H1 (cell line): ENCODE measurements around the gene IP6K1. TPM values are rescaled to one million over a fixed set of nuclear protein-coding genes. Genes with fewer than 3 reads are reported as not detected.

Source experiments
- CTCF ChIA-PET: fragments of 300-600 bp; sonication (Branson Sonifier 250); formaldehyde crosslinking; loops from one replicate; lab custom pipeline; 2021; ENCODE audit not compliant: partially characterized antibody; lab: Charles Lee
- POLR2A ChIA-PET: fragments of 300-600 bp; sonication (Branson Sonifier 250); formaldehyde crosslinking; loops from one replicate; lab custom pipeline; 2021; ENCODE audit warnings: inconsistent platforms; ENCODE audit not compliant: partially characterized antibody; lab: Charles Lee
- DNase-seq, 2 experiments: peaks; one replicate each; pipeline versions ENCODE4 v3.0.0 to v3.0.0-alpha.2; 2010 to 2022; ENCODE audit warnings: low spot score in 2 of 2, low read depth in 1 of 2, mixed read lengths in 1 of 2
- FAIRE-seq: peaks from 2 replicates; lab custom pipeline; 2011; peaks lifted over from hg19 to GRCh38; lab: Jason Lieb, UNC
- H2AFZ ChIP-seq: 2 replicates; pipeline ENCODE4 v1.8.1; 2012; ENCODE audit warnings: low read length, inconsistent platforms
- H2AK5ac ChIP-seq: 2 replicates; pipeline ENCODE4 v1.6.1; 2013; ENCODE audit warnings: low read depth, low read length
- H2BK120ac ChIP-seq: replicated peaks from 2 replicates; pipeline ENCODE3; 2013; ENCODE audit warnings: low read depth, low read length, inconsistent platforms
- H2BK12ac ChIP-seq: 2 replicates; pipeline ENCODE4 v1.6.1; 2013; ENCODE audit warnings: low read depth, low read length
- H2BK15ac ChIP-seq: 2 replicates; pipeline ENCODE4 v1.6.1; 2013; ENCODE audit warnings: low read length
- H2BK20ac ChIP-seq: 2 replicates; pipeline ENCODE4 v1.6.1; 2013; ENCODE audit warnings: low read length
- H2BK5ac ChIP-seq: 2 replicates; pipeline ENCODE4 v1.6.1; 2013; ENCODE audit warnings: low read depth, low read length
- H3K14ac ChIP-seq: 2 replicates; pipeline ENCODE4 v1.6.1; 2013; ENCODE audit warnings: inconsistent platforms; ENCODE audit not compliant: insufficient read length
- H3K18ac ChIP-seq: 2 replicates; pipeline ENCODE4 v1.6.1; 2013; ENCODE audit warnings: low read length; ENCODE audit errors: extremely low read depth
- H3K23ac ChIP-seq: 2 replicates; pipeline ENCODE4 v1.6.1; 2013; ENCODE audit warnings: inconsistent platforms; ENCODE audit not compliant: insufficient read length
- H3K23me2 ChIP-seq: 2 replicates; pipeline ENCODE4 v1.6.1; 2013; ENCODE audit warnings: low read depth, low read length
- H3K27ac ChIP-seq: 2 replicates; pipeline ENCODE4 v1.6.1; 2011; ENCODE audit warnings: low read depth, low read length, inconsistent platforms
- H3K27me3 ChIP-seq, 4 experiments: replicated peaks in 1 of 4; 1 replicate in 1 of 4; 2 replicates in 3 of 4; pipeline versions ENCODE4 v1.6.1 to v1.8.1; 2011 to 2013; ENCODE audit warnings: low read length in 3 of 4, mild to moderate bottlenecking in 3 of 4, inconsistent platforms in 2 of 4, mixed read lengths in 2 of 4, moderate library complexity in 1 of 4; ENCODE audit not compliant: control insufficient read depth in 3 of 4, insufficient read depth in 3 of 4; ENCODE audit errors: extremely low read depth in 1 of 4
- H3K36me3 ChIP-seq, 4 experiments: 2 replicates each; pipeline versions ENCODE4 v1.6.1 to v1.8.1; 2011 to 2013; ENCODE audit warnings: mild to moderate bottlenecking in 4 of 4, low read length in 3 of 4, moderate library complexity in 2 of 4, control low read depth in 1 of 4, inconsistent platforms in 1 of 4; ENCODE audit not compliant: insufficient read depth in 4 of 4, control insufficient read depth in 2 of 4
- H3K4ac ChIP-seq: replicated peaks from 2 replicates; pipeline ENCODE3; 2013; ENCODE audit warnings: low read length, low read depth, mixed read lengths, inconsistent platforms; ENCODE audit not compliant: insufficient read length
- H3K4me1 ChIP-seq, 4 experiments: replicated peaks in 1 of 4; 1 replicate in 1 of 4; 2 replicates in 3 of 4; pipeline versions ENCODE4 v1.6.1 to v1.8.1; 2011 to 2013; ENCODE audit warnings: low read length in 3 of 4, inconsistent platforms in 2 of 4, mixed read lengths in 1 of 4; ENCODE audit not compliant: insufficient read depth in 4 of 4, control insufficient read depth in 3 of 4
- H3K4me2 ChIP-seq, 2 experiments: 2 replicates each; pipeline versions ENCODE4 v1.6.1 to v1.8.1; 2011 to 2013; ENCODE audit warnings: low read depth in 2 of 2, low read length in 2 of 2, control low read depth in 1 of 2, inconsistent platforms in 1 of 2, mild to moderate bottlenecking in 1 of 2; ENCODE audit not compliant: insufficient read depth in 1 of 2
- H3K4me3 ChIP-seq, 4 experiments: fragments of 200-600, 300-600 bp in 1 of 4; sonication (generic), shearing (Covaris generic), sonication (Bioruptor Twin) in 1 of 4; 2 replicates each; pipeline versions ENCODE4 v1.5.1 to v1.8.1; 2011 to 2016; ENCODE audit warnings: low read length in 4 of 4, low read depth in 3 of 4, control low read depth in 2 of 4, inconsistent platforms in 2 of 4, mild to moderate bottlenecking in 2 of 4, mixed read lengths in 1 of 4, moderate library complexity in 1 of 4; ENCODE audit not compliant: insufficient read depth in 2 of 4; ENCODE audit errors: extremely low read depth in 1 of 4
- H3K56ac ChIP-seq: replicated peaks from 2 replicates; pipeline ENCODE3; 2013; ENCODE audit warnings: low read depth, mild to moderate bottlenecking, mixed read lengths, low read length, inconsistent platforms; ENCODE audit not compliant: insufficient read length
- H3K79me1 ChIP-seq: 2 replicates; pipeline ENCODE4 v1.6.1; 2013; ENCODE audit warnings: low read depth, low read length, control low read depth
- H3K79me2 ChIP-seq, 2 experiments: 2 replicates each; pipeline versions ENCODE4 v1.6.1 to v1.8.1; 2012 to 2013; ENCODE audit warnings: low read length in 2 of 2, mild to moderate bottlenecking in 2 of 2, inconsistent platforms in 1 of 2; ENCODE audit not compliant: insufficient read depth in 2 of 2, control insufficient read depth in 1 of 2
- H3K9ac ChIP-seq, 4 experiments: replicated peaks in 1 of 4; 1 replicate in 1 of 4; 2 replicates in 3 of 4; pipeline versions ENCODE4 v1.6.1 to v1.8.1; 2011 to 2013; ENCODE audit warnings: low read depth in 3 of 4, low read length in 3 of 4, control low read depth in 2 of 4, mild to moderate bottlenecking in 2 of 4, moderate library complexity in 2 of 4, inconsistent platforms in 1 of 4; ENCODE audit errors: extremely low read depth in 1 of 4
- H3K9me3 ChIP-seq, 2 experiments: 2 replicates each; pipeline versions ENCODE4 v1.6.1 to v1.8.1; 2012 to 2013; ENCODE audit warnings: mild to moderate bottlenecking in 2 of 2, moderate library complexity in 2 of 2, control low read depth in 1 of 2, inconsistent platforms in 1 of 2, low read depth in 1 of 2, low read length in 1 of 2, mixed read lengths in 1 of 2; ENCODE audit not compliant: insufficient read depth in 2 of 2
- H4K20me1 ChIP-seq, 2 experiments: replicated peaks in 1 of 2; 2 replicates each; pipeline versions ENCODE3 to v1.8.1; 2011 to 2013; ENCODE audit warnings: inconsistent platforms in 2 of 2, low read length in 2 of 2, mild to moderate bottlenecking in 1 of 2; ENCODE audit not compliant: insufficient read depth in 2 of 2, control insufficient read depth in 1 of 2
- H4K5ac ChIP-seq: 2 replicates; pipeline ENCODE4 v1.6.1; 2013; ENCODE audit warnings: low read length, low read depth, mixed read lengths, inconsistent platforms; ENCODE audit not compliant: insufficient read length
- H4K8ac ChIP-seq: 2 replicates; pipeline ENCODE4 v1.8.0; 2013; ENCODE audit warnings: mild to moderate bottlenecking, moderate library complexity, low read length, inconsistent platforms; ENCODE audit not compliant: insufficient read depth; ENCODE audit errors: extremely low read depth
- H4K91ac ChIP-seq: replicated peaks from 2 replicates; pipeline ENCODE3; 2013; ENCODE audit warnings: low read length, mixed read lengths, inconsistent platforms; ENCODE audit not compliant: insufficient read length
- CEBPB ChIP-seq: IDR thresholded peaks from 2 replicates; pipeline ENCODE4 v1.6.1; 2012; ENCODE audit warnings: low read depth, low read length
- SP2 ChIP-seq: IDR thresholded peaks from 2 replicates; pipeline ENCODE4 v1.6.1; 2012; ENCODE audit warnings: mild to moderate bottlenecking, low read length, inconsistent platforms
- SRF ChIP-seq: IDR thresholded peaks from 2 replicates; pipeline ENCODE4 v1.6.1; 2011; ENCODE audit warnings: mild to moderate bottlenecking, low read depth, low read length, moderate library complexity
- WGBS, 2 experiments: shearing (Covaris generic) in 1 of 2; methylation state at CpG; one replicate each; pipeline versions ENCODE4 v1.1.6 to v1.1.7; 2013 to 2015; ENCODE audit warnings: low lambda C conversion rate in 2 of 2, mixed read lengths in 2 of 2, inconsistent platforms in 1 of 2, low coverage in 1 of 2, missing lambda C conversion rate in 1 of 2; ENCODE audit not compliant: insufficient replicate concordance in 2 of 2, insufficient coverage in 1 of 2, insufficient read length in 1 of 2; ENCODE audit errors: extremely low coverage in 1 of 2, missing lambda C conversion rate in 1 of 2; 5-methylcytosine and 5-hydroxymethylcytosine counted together
- polyA plus RNA-seq, 7 experiments: library from polyadenylated mRNA; depleted of rRNA in 3 of 7; stranded (reverse) in 5 of 7; unstranded in 2 of 7; fragments of >200 nt in 5 of 7; fragments of 200-250 nt in 2 of 7; gene quantifications; 1 replicate in 5 of 7; 2 replicates in 1 of 7; 4 replicates in 1 of 7; pipeline versions ENCODE4 v1.2.1 to v1.2.3, GENCODE V29; 2011 to 2013; ENCODE audit warnings: missing spikeins in 2 of 7, mixed read lengths in 2 of 7
- total RNA-seq: library from RNA; stranded (reverse); fragmentation: NEBNext Ultra II Directional; extraction: Animal tissue kit (Norgen Biotek cat#: 25700); gene quantifications from 2 replicates; pipeline ENCODE4 v1.2.1, GENCODE V29; 2021

Gene IP6K1
- total and polyA plus RNA-seq, 2 of the 8 experiments (the other 6 are each of a cell fraction or from before 2014, with no cell fraction given) = 31.5 to 35.2 TPM

DNA sequence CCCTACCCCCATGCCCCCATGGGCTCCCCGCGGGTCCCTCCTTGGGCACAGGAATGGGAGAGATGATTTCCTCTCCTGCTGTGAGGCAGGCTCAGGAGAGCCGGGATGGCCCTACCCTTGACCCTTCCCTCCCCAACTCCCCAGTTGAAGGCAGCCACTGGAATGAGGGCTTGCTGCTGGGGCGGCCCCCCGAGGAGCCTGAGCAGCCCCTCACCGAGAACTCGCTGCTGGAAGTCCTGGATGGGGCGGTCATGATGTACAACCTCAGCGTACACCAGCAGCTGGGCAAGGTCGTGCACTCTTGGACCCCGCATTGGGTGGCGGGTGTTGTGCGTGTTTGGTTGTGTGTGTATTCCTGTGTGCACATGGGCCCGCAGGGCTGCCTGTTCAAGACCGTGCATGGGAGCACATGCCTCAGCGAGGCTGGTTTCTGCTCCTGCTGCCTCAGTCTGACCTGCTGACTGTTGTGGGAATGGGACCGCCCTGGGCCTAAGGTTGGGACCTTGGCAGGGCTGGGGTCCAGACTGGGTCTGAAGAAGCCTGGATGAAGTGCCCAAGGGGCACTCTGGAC is 80.9 kb downstream of the IP6K1 start:
- H3K4me3 ChIP-seq = no peak overlapping the region
- 96% methylated on average over 11 of the region's 17 CpGs; no CpG with 5 or more reads in 1 of the 2 experiments for WGBS, 2 experiments
- no peak overlapping the region for H2BK120ac ChIP-seq
- CTCF ChIA-PET = interaction anchor here (9.7 kb wide), 1 partner anchor 13 kb away, joined by 127 read pairs; the partner anchor contains the start of gene AMIGO3
- H3K36me3 ChIP-seq = peaks cover 4 to 5% (median 5%) of the 10 kb centered on the region in 4 experiments; a peak in 5 of 8 replicates
- no peaks in the 10 kb centered on the region for H3K79me2 ChIP-seq
- H3K14ac ChIP-seq = no peak overlapping the region
- no peak overlapping the region for H3K4me2 ChIP-seq
- no peak overlapping the region for H3K56ac ChIP-seq
- H4K20me1 ChIP-seq = peaks cover 0 to 14% of the 10 kb centered on the region in 2 experiments
- H2AFZ ChIP-seq = no peak overlapping the region
- POLR2A ChIA-PET = interaction anchor here (0.7 to 5.7 kb wide), 2 partner anchors 13 to 61 kb away, joined by 3 to 57 read pairs; partner anchors contain the start of gene AMIGO3
- no peak overlapping the region for H3K27ac ChIP-seq
- no peak overlapping the region for H4K5ac ChIP-seq
- no peak overlapping the region for H2BK12ac ChIP-seq
- no peak overlapping the region for H3K4ac ChIP-seq
- H2BK5ac ChIP-seq = no peak overlapping the region
- H4K8ac ChIP-seq = no peak overlapping the region
- H3K79me1 ChIP-seq = no peaks in the 10 kb centered on the region
- no peak overlapping the region for H3K18ac ChIP-seq
- H3K9ac ChIP-seq = no peak overlapping the region
- H3K23me2 ChIP-seq = no peaks in the 10 kb centered on the region
- FAIRE-seq (no peak), DNase-seq (no peak)
- H4K91ac ChIP-seq = no peak overlapping the region
- H3K4me1 ChIP-seq = peaks cover 0 to 9% (median 5%) of the 10 kb centered on the region in 4 experiments; a peak in 5 of 7 replicates
- no peaks in the 10 kb centered on the region for H3K27me3 ChIP-seq
- no peak for TF ChIP-seq CEBPB
- TF ChIP-seq SP2 = no peak
- no peak for TF ChIP-seq SRF
- no peak overlapping the region for H3K23ac ChIP-seq
- H2AK5ac ChIP-seq = no peak overlapping the region
- no peak overlapping the region for H2BK15ac ChIP-seq
- H3K9me3 ChIP-seq = no peaks in the 10 kb centered on the region
- no peak overlapping the region for H2BK20ac ChIP-seq
